Measurements from ENCODE around the gene FBXO10.
"Not testable (repeated sequence)": the region's sequence is repeated elsewhere in the genome, so short reads cannot be mapped to it uniquely, and the experiment has no call there.

FBXO10 gene

GRCh38 chr9:37511016-37512010, 64.9 kb downstream of the FBXO10 start:
- no peak for DNase-seq (ENCODE audit: low read depth)

GRCh38 chr9:37510053-37510452, 66.1 kb downstream of the FBXO10 start:
- DNase-seq (ENCODE audit: low read depth): not testable (repeated sequence)

- DNase-seq (ENCODE audit: low read depth): no peak
Measured at GRCh38 chr9:37509536-37509935, 66.6 kb downstream of the FBXO10 start.

GRCh38 chr9:37508834-37509206, 67.4 kb downstream of the FBXO10 start:
- no peak for DNase-seq (ENCODE audit: low read depth)

GRCh38 chr9:37508135-37508833, 67.9 kb downstream of the FBXO10 start:
- DNase-seq (ENCODE audit: low read depth): no peak

- no peak for DNase-seq (ENCODE audit: low read depth)
Measured at GRCh38 chr9:37507566-37508134, 68.5 kb downstream of the FBXO10 start.

GRCh38 chr9:37504605-37505004, 71.6 kb downstream of the FBXO10 start:
- no peak for DNase-seq (ENCODE audit: low read depth)

GRCh38 chr9:37503736-37504135, 72.4 kb downstream of the FBXO10 start:
- DNase-seq (ENCODE audit: low read depth): peak; percentile 17

- DNase-seq (ENCODE audit: low read depth): no peak
Measured at GRCh38 chr9:37501957-37502596, 74.1 kb downstream of the FBXO10 start.

- DNase-seq (ENCODE audit: low read depth): no peak
Measured at GRCh38 chr9:37499297-37499696, 76.9 kb downstream of the FBXO10 start.

- DNase-seq (ENCODE audit: low read depth): no peak
Measured at GRCh38 chr9:37498457-37498856, 77.7 kb downstream of the FBXO10 start.

- DNase-seq (ENCODE audit: low read depth): no peak
Measured at GRCh38 chr9:37497320-37497719, 78.9 kb downstream of the FBXO10 start.

GRCh38 chr9:37496020-37496419, 80.2 kb downstream of the FBXO10 start:
- no peak for DNase-seq (ENCODE audit: low read depth)

- DNase-seq (ENCODE audit: low read depth): no peak
Measured at GRCh38 chr9:37495571-37495970, 80.6 kb downstream of the FBXO10 start.

GRCh38 chr9:37491939-37492338, 84.2 kb downstream of the FBXO10 start:
- no peak for DNase-seq (ENCODE audit: low read depth)

- peak; percentile 94 for DNase-seq (ENCODE audit: low read depth)
Measured at GRCh38 chr9:37486616-37487548, 89.3 kb downstream of the FBXO10 start.

GRCh38 chr9:37486256-37486615, 89.9 kb downstream of the FBXO10 start:
- DNase-seq (ENCODE audit: low read depth): no peak

GRCh38 chr9:37485389-37486255, 90.6 kb downstream of the FBXO10 start, which contains the start of gene POLR1E:
Gene POLR1E, plus strand, starts transcription at chr9:37485948. Its CDS starts 100 bp downstream, at chr9:37486048.
- peak; percentile 96 for DNase-seq (ENCODE audit: low read depth)

- no peak for DNase-seq (ENCODE audit: low read depth)
Measured at GRCh38 chr9:37480759-37481158, 95.4 kb downstream of the FBXO10 start.

GRCh38 chr9:37477987-37478619, 98.1 kb downstream of the FBXO10 start:
- DNase-seq (ENCODE audit: low read depth): not testable (repeated sequence)
